ENCODE results near the gene PCMT1. TPM values are rescaled to one million over a fixed set of nuclear protein-coding genes. Genes with fewer than 3 reads are reported as not detected.

PCMT1 gene
- total and polyA plus RNA-seq, 10 of the 15 experiments (the other 5 are each of a cell fraction or from before 2014, with no cell fraction given) = 48.5 to 126 (median 81.2) TPM

GRCh38 chr6:149860513-149860833, 110.9 kb downstream of the PCMT1 start:
- H3K27ac ChIP-seq (ENCODE audit: control insufficient read depth, insufficient read depth) = no peak overlapping the region
- ChIA-PET SMC1A (ENCODE audit: uncharacterized antibody, unreplicated experiment) (no interaction called here), CTCF (no interaction called here), POLR2A (no interaction called here), RAD21 (ENCODE audit: unreplicated experiment) (no interaction called here)
- no peak for TF ChIP-seq TCF12 (IDR thresholded peaks at IDR 0.05; ENCODE audit: low read depth, low read length)
- TF ChIP-seq WRNIP1 (IDR thresholded peaks at IDR 0.05; ENCODE audit: borderline replicate concordance, low read depth, low read length) = no peak
- TF ChIP-seq DPF2 (IDR thresholded peaks at IDR 0.05) = no peak
- no peak for TF ChIP-seq ETV6 (conservative IDR thresholded peaks at IDR 0.05 in 1 of 2, IDR thresholded peaks at IDR 0.05 in 1 of 2; ENCODE audit: borderline replicate concordance in 1 of 2, low read depth in 1 of 2)
- H3K4me1 ChIP-seq (ENCODE audit: control insufficient read depth, insufficient read depth, low read length) = no peaks in the 10 kb centered on the region; the same call in 1 of the 2 replicates
- in situ Hi-C loops (cut with MboI) = no loop called here
- H3K27me3 ChIP-seq (replicated peaks in 1 of 2; ENCODE audit: control insufficient read depth in 2 of 2, insufficient read depth in 2 of 2, low read length in 1 of 2) = peaks cover 5 to 12% of the 10 kb centered on the region in 2 experiments
- no peaks in the 10 kb centered on the region for H3K36me3 ChIP-seq (ENCODE audit: control insufficient read depth in 2 of 2, insufficient read depth in 2 of 2, low read length in 1 of 2)
- no peaks in the 10 kb centered on the region for H3K79me2 ChIP-seq (ENCODE audit: control insufficient read depth, insufficient read depth, low read length)
- no peaks in the 10 kb centered on the region for H4K20me1 ChIP-seq (ENCODE audit: control insufficient read depth, insufficient read depth)
- intact Hi-C loops (cut with micrococcal nuclease; ENCODE audit: unreplicated experiment) = loop anchor here (10.0 kb wide), 1 partner anchor 136 kb away; no protein-coding TSS in a partner anchor
- H3K9me3 ChIP-seq (replicated peaks; ENCODE audit: control insufficient read depth, insufficient read depth, low read length) = no peaks in the 10 kb centered on the region; the same call in 2 of the 3 replicates
- no TSS peak for BruUV-seq (replicated peaks)
- no peak for ATAC-seq
- no peak for FAIRE-seq
- H3K9ac ChIP-seq (ENCODE audit: control insufficient read depth, insufficient read depth, low read length) = no peak overlapping the region
- H3K4me2 ChIP-seq (ENCODE audit: control insufficient read depth, insufficient read depth) = no peak overlapping the region
- no peak overlapping the region for H2AFZ ChIP-seq (ENCODE audit: control insufficient read depth, low read depth, low read length)
- no peak for DNase-seq (ENCODE audit: low read depth, low spot score)
- 52% methylated on average over 5 of the region's 5 CpGs for WGBS (ENCODE audit: insufficient coverage, insufficient replicate concordance, low lambda C conversion rate, missing lambda C conversion rate)
- H3K4me3 ChIP-seq = no peak overlapping the region

Other genes starting within 250 kb of the PCMT1 start
Only the 7 nearest of the 10 such genes appear.
- gene GINM1, start 183.4 kb upstream of the PCMT1 start, total RNA-seq (2014; rRNA removed) = 30.8 and 35.4 TPM in 2 replicates
- gene GINM1, start 183.4 kb upstream of the PCMT1 start, total RNA-seq (2014; rRNA removed; fragmentation: Illumina TruSeq; extraction: Trizol) = 37.3 and 37.4 TPM in 2 replicates
- gene GINM1, start 183.4 kb upstream of the PCMT1 start, total RNA-seq (2021) = 28.7 and 29.3 TPM in 2 replicates
- 21.3 and 31.0 TPM in 2 replicates for gene GINM1, start 183.4 kb upstream of the PCMT1 start, polyA plus RNA-seq (2011; rRNA removed)
- 30.8 and 36.1 TPM in 2 replicates for gene GINM1, start 183.4 kb upstream of the PCMT1 start, polyA plus RNA-seq (2014; fragmentation: Illumina TruSeq; extraction: Trizol)
- 10 to 100 TPM; 10.6 to 20.3 TPM for gene GINM1, start 183.4 kb upstream of the PCMT1 start, polyA plus RNA-seq (2014; fragmentation: Nextera tagmentation; extraction: Ambion mirVana)
- 28.0 and 31.0 TPM in 2 replicates for gene GINM1, start 183.4 kb upstream of the PCMT1 start, polyA plus RNA-seq (2014; rRNA removed)
- 10 to 100 TPM; 37.9 to 38.1 TPM for gene GINM1, start 183.4 kb upstream of the PCMT1 start, polyA plus RNA-seq (2016; fragmentation: Nextera tagmentation; extraction: Ambion mirVana)
- gene KATNA1, start 101.0 kb upstream of the PCMT1 start, total RNA-seq (2014; rRNA removed) = 22.0 and 24.3 TPM in 2 replicates
- gene KATNA1, start 101.0 kb upstream of the PCMT1 start, total RNA-seq (2014; rRNA removed; fragmentation: Illumina TruSeq; extraction: Trizol) = 26.5 and 27.1 TPM in 2 replicates
- 17.7 and 18.4 TPM in 2 replicates for gene KATNA1, start 101.0 kb upstream of the PCMT1 start, total RNA-seq (2021)
- gene KATNA1, start 101.0 kb upstream of the PCMT1 start, polyA plus RNA-seq (2011; rRNA removed) = 27.5 and 37.3 TPM in 2 replicates
- 29.2 and 41.3 TPM in 2 replicates for gene KATNA1, start 101.0 kb upstream of the PCMT1 start, polyA plus RNA-seq (2014; fragmentation: Illumina TruSeq; extraction: Trizol)
- gene KATNA1, start 101.0 kb upstream of the PCMT1 start, polyA plus RNA-seq (2014; fragmentation: Nextera tagmentation; extraction: Ambion mirVana) = 10 to 100 TPM; 15.4 to 23.1 TPM
- 19.2 and 21.0 TPM in 2 replicates for gene KATNA1, start 101.0 kb upstream of the PCMT1 start, polyA plus RNA-seq (2014; rRNA removed)
- gene KATNA1, start 101.0 kb upstream of the PCMT1 start, polyA plus RNA-seq (2016; fragmentation: Nextera tagmentation; extraction: Ambion mirVana) = 10 to 100 TPM; 30.7 to 35.3 TPM
- gene LATS1, start 31.6 kb upstream of the PCMT1 start, total RNA-seq (2014; rRNA removed) = 10.7 and 11.0 TPM in 2 replicates
- 13.5 and 13.8 TPM in 2 replicates for gene LATS1, start 31.6 kb upstream of the PCMT1 start, total RNA-seq (2014; rRNA removed; fragmentation: Illumina TruSeq; extraction: Trizol)
- gene LATS1, start 31.6 kb upstream of the PCMT1 start, total RNA-seq (2021) = 15.5 and 15.6 TPM in 2 replicates
- gene LATS1, start 31.6 kb upstream of the PCMT1 start, polyA plus RNA-seq (2011; rRNA removed) = 9.7 and 10.1 TPM in 2 replicates
- gene LATS1, start 31.6 kb upstream of the PCMT1 start, polyA plus RNA-seq (2014; fragmentation: Illumina TruSeq; extraction: Trizol) = 11.8 and 13.4 TPM in 2 replicates
- 1 to 10 TPM; 2.1 to 2.4 TPM for gene LATS1, start 31.6 kb upstream of the PCMT1 start, polyA plus RNA-seq (2014; fragmentation: Nextera tagmentation; extraction: Ambion mirVana)
- gene LATS1, start 31.6 kb upstream of the PCMT1 start, polyA plus RNA-seq (2014; rRNA removed) = 5.4 and 7.3 TPM in 2 replicates
- gene LATS1, start 31.6 kb upstream of the PCMT1 start, polyA plus RNA-seq (2016; fragmentation: Nextera tagmentation; extraction: Ambion mirVana) = 10 to 100 TPM; 10.9 to 11.1 TPM
- 25.9 and 29.5 TPM in 2 replicates for gene NUP43, start 3.2 kb upstream of the PCMT1 start, total RNA-seq (2014; rRNA removed)
- gene NUP43, start 3.2 kb upstream of the PCMT1 start, total RNA-seq (2014; rRNA removed; fragmentation: Illumina TruSeq; extraction: Trizol) = 31.9 and 32.2 TPM in 2 replicates
- 34.8 and 44.5 TPM in 2 replicates for gene NUP43, start 3.2 kb upstream of the PCMT1 start, total RNA-seq (2021)
- gene NUP43, start 3.2 kb upstream of the PCMT1 start, polyA plus RNA-seq (2011; rRNA removed) = 54.2 and 67.5 TPM in 2 replicates
- 29.6 and 36.2 TPM in 2 replicates for gene NUP43, start 3.2 kb upstream of the PCMT1 start, polyA plus RNA-seq (2014; fragmentation: Illumina TruSeq; extraction: Trizol)
- gene NUP43, start 3.2 kb upstream of the PCMT1 start, polyA plus RNA-seq (2014; fragmentation: Nextera tagmentation; extraction: Ambion mirVana) = 10 to 100 TPM in 1 of 2 experiments, 1 to 10 TPM in 1; 8.9 to 10.4 TPM
- gene NUP43, start 3.2 kb upstream of the PCMT1 start, polyA plus RNA-seq (2014; rRNA removed) = 23.2 and 26.6 TPM in 2 replicates
- gene NUP43, start 3.2 kb upstream of the PCMT1 start, polyA plus RNA-seq (2016; fragmentation: Nextera tagmentation; extraction: Ambion mirVana) = 10 to 100 TPM; 21.8 to 28.8 TPM
- under 0.01 TPM in 1 of 2 replicates, not detected in the other for gene LRP11, start 114.6 kb downstream of the PCMT1 start, total RNA-seq (2014; rRNA removed)
- gene LRP11, start 114.6 kb downstream of the PCMT1 start, total RNA-seq (2014; rRNA removed; fragmentation: Illumina TruSeq; extraction: Trizol) = not detected in 2 replicates
- gene LRP11, start 114.6 kb downstream of the PCMT1 start, total RNA-seq (2021) = 0.05 and 0.23 TPM in 2 replicates
- gene LRP11, start 114.6 kb downstream of the PCMT1 start, polyA plus RNA-seq (2011; rRNA removed) = not detected in 2 replicates
- 0.01 TPM in 1 of 2 replicates, not detected in the other for gene LRP11, start 114.6 kb downstream of the PCMT1 start, polyA plus RNA-seq (2014; fragmentation: Illumina TruSeq; extraction: Trizol)
- under 1 TPM in 1 of 2 experiments, not detected in 1; 0.04 TPM for gene LRP11, start 114.6 kb downstream of the PCMT1 start, polyA plus RNA-seq (2014; fragmentation: Nextera tagmentation; extraction: Ambion mirVana)
- gene LRP11, start 114.6 kb downstream of the PCMT1 start, polyA plus RNA-seq (2014; rRNA removed) = not detected in 2 replicates
- not detected for gene LRP11, start 114.6 kb downstream of the PCMT1 start, polyA plus RNA-seq (2016; fragmentation: Nextera tagmentation; extraction: Ambion mirVana)
- not detected in 2 replicates for gene RAET1E, start 148.4 kb downstream of the PCMT1 start, total RNA-seq (2014; rRNA removed)
- not detected in 2 replicates for gene RAET1E, start 148.4 kb downstream of the PCMT1 start, total RNA-seq (2014; rRNA removed; fragmentation: Illumina TruSeq; extraction: Trizol)
- gene RAET1E, start 148.4 kb downstream of the PCMT1 start, total RNA-seq (2021) = not detected in 2 replicates
- not detected in 2 replicates for gene RAET1E, start 148.4 kb downstream of the PCMT1 start, polyA plus RNA-seq (2011; rRNA removed)
- gene RAET1E, start 148.4 kb downstream of the PCMT1 start, polyA plus RNA-seq (2014; fragmentation: Illumina TruSeq; extraction: Trizol) = not detected in 2 replicates
- not detected for gene RAET1E, start 148.4 kb downstream of the PCMT1 start, polyA plus RNA-seq (2014; fragmentation: Nextera tagmentation; extraction: Ambion mirVana)
- gene RAET1E, start 148.4 kb downstream of the PCMT1 start, polyA plus RNA-seq (2014; rRNA removed) = 0.10 TPM in 1 of 2 replicates, not detected in the other
- gene RAET1E, start 148.4 kb downstream of the PCMT1 start, polyA plus RNA-seq (2016; fragmentation: Nextera tagmentation; extraction: Ambion mirVana) = not detected
- gene RAET1G, start 173.4 kb downstream of the PCMT1 start, total RNA-seq (2014; rRNA removed) = not detected in 2 replicates
- not detected in 2 replicates for gene RAET1G, start 173.4 kb downstream of the PCMT1 start, total RNA-seq (2014; rRNA removed; fragmentation: Illumina TruSeq; extraction: Trizol)
- not detected in 2 replicates for gene RAET1G, start 173.4 kb downstream of the PCMT1 start, total RNA-seq (2021)
- not detected in 2 replicates for gene RAET1G, start 173.4 kb downstream of the PCMT1 start, polyA plus RNA-seq (2011; rRNA removed)
- not detected in 2 replicates for gene RAET1G, start 173.4 kb downstream of the PCMT1 start, polyA plus RNA-seq (2014; fragmentation: Illumina TruSeq; extraction: Trizol)
- not detected for gene RAET1G, start 173.4 kb downstream of the PCMT1 start, polyA plus RNA-seq (2014; fragmentation: Nextera tagmentation; extraction: Ambion mirVana)
- gene RAET1G, start 173.4 kb downstream of the PCMT1 start, polyA plus RNA-seq (2014; rRNA removed) = not detected in 2 replicates
- gene RAET1G, start 173.4 kb downstream of the PCMT1 start, polyA plus RNA-seq (2016; fragmentation: Nextera tagmentation; extraction: Ambion mirVana) = not detected